OCI-LY1 (cell line): ENCODE measurements around the gene MIA2.

ENCODE experiments used
- EZH2 ChIP-seq: fragments of 200-600 bp; sonication (generic), shearing (Covaris generic); IDR thresholded peaks from 2 replicates; pipeline ENCODE4 v1.8.0; 2017; ENCODE audit warnings: borderline replicate concordance, mixed run types, mild to moderate bottlenecking, antibody characterized with exemption, low read length, moderate library complexity, mixed read lengths
- TF ChIP-seq, protein P1 (sequence below): fragments of 200-600 bp; sonication (generic), shearing (Covaris generic); IDR thresholded peaks from 2 replicates; pipeline ENCODE4 v1.5.1; 2017; ENCODE audit warnings: mild to moderate bottlenecking, antibody characterized with exemption, low read length, moderate library complexity, mixed read lengths

DNA sequence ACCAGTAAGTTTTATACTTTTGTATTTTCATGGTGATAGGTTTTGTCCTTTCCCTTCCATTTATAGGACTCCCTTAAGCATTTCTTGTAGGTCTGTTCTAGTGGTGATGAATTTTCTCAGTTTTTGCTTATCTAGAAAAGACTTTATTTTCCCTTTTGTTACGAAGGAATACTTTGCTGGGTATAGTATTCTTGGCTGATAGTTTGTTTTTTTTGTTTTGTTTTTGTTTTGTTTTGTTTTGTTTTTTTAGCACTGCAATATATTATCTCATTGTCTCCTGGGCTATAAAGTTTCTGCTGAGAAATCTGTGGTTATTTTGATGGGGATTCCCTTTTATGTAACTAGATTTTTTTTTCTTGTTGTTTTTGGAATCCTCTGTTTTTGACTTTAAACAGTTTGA, 130.8 kb downstream of the MIA2 start:
- TF ChIP-seq, protein P1, sequence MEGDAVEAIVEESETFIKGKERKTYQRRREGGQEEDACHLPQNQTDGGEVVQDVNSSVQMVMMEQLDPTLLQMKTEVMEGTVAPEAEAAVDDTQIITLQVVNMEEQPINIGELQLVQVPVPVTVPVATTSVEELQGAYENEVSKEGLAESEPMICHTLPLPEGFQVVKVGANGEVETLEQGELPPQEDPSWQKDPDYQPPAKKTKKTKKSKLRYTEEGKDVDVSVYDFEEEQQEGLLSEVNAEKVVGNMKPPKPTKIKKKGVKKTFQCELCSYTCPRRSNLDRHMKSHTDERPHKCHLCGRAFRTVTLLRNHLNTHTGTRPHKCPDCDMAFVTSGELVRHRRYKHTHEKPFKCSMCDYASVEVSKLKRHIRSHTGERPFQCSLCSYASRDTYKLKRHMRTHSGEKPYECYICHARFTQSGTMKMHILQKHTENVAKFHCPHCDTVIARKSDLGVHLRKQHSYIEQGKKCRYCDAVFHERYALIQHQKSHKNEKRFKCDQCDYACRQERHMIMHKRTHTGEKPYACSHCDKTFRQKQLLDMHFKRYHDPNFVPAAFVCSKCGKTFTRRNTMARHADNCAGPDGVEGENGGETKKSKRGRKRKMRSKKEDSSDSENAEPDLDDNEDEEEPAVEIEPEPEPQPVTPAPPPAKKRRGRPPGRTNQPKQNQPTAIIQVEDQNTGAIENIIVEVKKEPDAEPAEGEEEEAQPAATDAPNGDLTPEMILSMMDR, result no peak
- no peak for TF ChIP-seq EZH2
